HEK293T (cell line): ENCODE measurements around the gene RGP1.

Experiments used
- BHLHE40 ChIP-seq: fragments of 450-650 bp; IDR thresholded peaks from 2 replicates; pipeline ENCODE4 v1.6.1; 2016; ENCODE audit warnings: mild to moderate bottlenecking, moderate library complexity, borderline replicate concordance
- CTBP1 ChIP-seq: fragments of 450-650 bp; IDR thresholded peaks from 2 replicates; pipeline ENCODE4 v1.6.1; 2016; ENCODE audit warnings: borderline replicate concordance
- NFRKB ChIP-seq: fragments of 450-650 bp; IDR thresholded peaks from 2 replicates; pipeline ENCODE4 v1.6.1; 2016; ENCODE audit warnings: mild to moderate bottlenecking, moderate library complexity
- SP1 ChIP-seq: fragments of 450-650 bp; IDR thresholded peaks from 2 replicates; pipeline ENCODE4 v1.6.1; 2017
- SUZ12 ChIP-seq: fragments of 450-650 bp; IDR thresholded peaks from 2 replicates; pipeline ENCODE4 v1.6.1; 2016; ENCODE audit warnings: mild to moderate bottlenecking

- no peak for TF ChIP-seq BHLHE40
- TF ChIP-seq NFRKB: no peak
- no peak for TF ChIP-seq SP1
- no peak for TF ChIP-seq SUZ12
- no peak for TF ChIP-seq CTBP1
These were observed 42.1 kb upstream of the RGP1 start for GRCh38 chr9:35706951-35707350.
